H7 (cell line): Measurements from ENCODE around the gene OR52A1. TPM values are rescaled to one million over a fixed set of nuclear protein-coding genes. Genes with fewer than 3 reads are reported as not detected.
A peak's percentile ranks its signal among the peaks of the same experiment; 100 is the strongest.
"Not testable (repeated sequence)": the region's sequence is repeated elsewhere in the genome, so short reads cannot be mapped to it uniquely, and the experiment has no call there.

Experiments used
- DNase-seq: peaks from one replicate; pipeline ENCODE4 v3.0.0; 2012
- H3K27me3 ChIP-seq: 2 replicates; pipeline ENCODE4 v1.6.0; 2011; ENCODE audit warnings: mild to moderate bottlenecking, low read length; ENCODE audit not compliant: control insufficient read depth, insufficient read depth
- H3K36me3 ChIP-seq: replicated peaks from 2 replicates; pipeline ENCODE4 v1.5.1; 2011; ENCODE audit warnings: low read length; ENCODE audit not compliant: control insufficient read depth, insufficient read depth
- H3K4me3 ChIP-seq: 2 replicates; pipeline ENCODE4 v1.5.1; 2011; ENCODE audit warnings: low read depth, mild to moderate bottlenecking, control low read depth, low read length, moderate library complexity; ENCODE audit not compliant: insufficient read depth
- total RNA-seq: library from RNA; depleted of rRNA; stranded (reverse); fragments of >200 nt; shearing (Covaris generic); gene quantifications from 2 replicates; pipeline ENCODE4 v1.2.3, GENCODE V29; 2014

Gene OR52A1
- total RNA-seq, 1 experiment from 2014 or later, result 8.2 TPM

DNA sequence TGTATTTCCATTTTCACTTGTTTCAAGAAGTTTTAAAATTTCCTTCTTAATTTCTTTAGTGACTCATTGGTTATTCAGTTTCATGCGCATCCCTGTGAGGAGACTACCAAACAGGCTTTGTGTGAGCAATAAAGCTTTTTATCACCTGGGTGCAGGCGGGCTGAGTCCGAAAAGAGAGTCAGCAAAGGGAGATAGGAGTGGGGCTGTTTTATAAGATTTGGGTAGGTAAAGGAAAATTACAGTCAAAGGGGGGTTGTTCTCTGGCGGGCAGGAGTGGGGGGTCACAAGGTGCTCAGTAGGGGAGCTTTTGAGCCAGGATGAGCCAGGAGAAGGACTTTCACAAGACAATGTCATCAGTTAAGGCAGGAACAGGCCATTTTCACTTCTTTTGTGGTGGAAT lies 5.7 kb upstream of the OR52A1 start:
- H3K36me3 ChIP-seq, DNase-seq, H3K4me3 ChIP-seq, H3K27me3 ChIP-seq: not testable (repeated sequence)

GRCh38 chr11:5159806-5160205 lies 5.2 kb upstream of the OR52A1 start:
- H3K27me3 ChIP-seq, result no peaks in the 10 kb centered on the region
- H3K36me3 ChIP-seq, result no peaks in the 10 kb centered on the region
- DNase-seq, result no peak
- H3K4me3 ChIP-seq, result no peak overlapping the region

- H3K36me3 ChIP-seq, result no peaks in the 10 kb centered on the region
- DNase-seq, result no peak
- H3K27me3 ChIP-seq, result no peaks in the 10 kb centered on the region
- H3K4me3 ChIP-seq, result no peak overlapping the region
Measured at GRCh38 chr11:5153574-5154431, 754 bp downstream of the OR52A1 start.

DNA sequence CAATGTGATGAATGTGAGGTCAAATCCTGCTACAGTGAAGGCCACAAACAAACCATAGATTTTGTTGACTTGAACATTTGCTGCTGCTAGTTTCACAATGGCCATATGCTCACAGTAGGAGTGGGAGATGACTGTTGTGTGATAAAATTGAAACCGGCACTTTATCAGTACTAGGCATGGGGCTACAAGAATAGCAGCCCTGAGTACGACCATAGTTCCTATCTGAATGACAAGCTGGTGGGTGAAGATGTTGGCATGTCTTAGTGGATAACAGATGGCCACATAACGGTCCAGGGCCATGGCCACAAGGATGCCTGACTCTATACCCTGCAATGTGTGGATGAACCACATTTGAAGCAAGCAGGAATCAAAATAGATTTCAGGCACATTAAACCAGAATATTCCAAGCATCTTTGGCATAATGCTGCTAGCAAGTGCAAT lies 2.8 kb downstream of the OR52A1 start:
- no peak for DNase-seq
- Histone ChIP-seq H3K27me3 (no peaks in the 10 kb centered on the region), H3K36me3 (no peaks in the 10 kb centered on the region), H3K4me3 (no peak overlapping the region)

GRCh38 chr11:5144206-5144605 lies 10.4 kb downstream of the OR52A1 start:
- DNase-seq, H3K27me3 ChIP-seq, H3K4me3 ChIP-seq, H3K36me3 ChIP-seq: not testable (repeated sequence)

DNA sequence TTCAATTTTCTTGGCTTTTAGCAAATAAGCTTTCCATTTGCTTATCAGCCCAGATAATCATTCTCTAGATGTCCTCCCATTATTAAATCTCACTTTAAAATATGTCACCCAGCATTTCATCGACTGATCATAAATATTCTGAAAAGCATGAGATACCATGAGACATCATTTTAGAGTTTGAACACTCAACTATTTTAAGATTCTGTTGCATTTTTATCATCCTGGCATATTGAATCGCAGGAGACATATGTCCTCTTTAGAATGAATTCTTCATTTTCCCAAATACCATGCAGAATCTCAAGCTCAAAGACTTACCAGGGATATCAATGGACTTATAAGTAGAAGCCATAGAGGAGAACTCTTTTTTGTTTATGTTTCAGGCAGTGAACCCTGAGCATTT lies 16.6 kb downstream of the OR52A1 start, which contains the start of gene OR52A5:
TSS of gene OR52A5 (minus strand) at position 361 of the 400 bp plus-strand sequence. CDS start 5,714 bp downstream, outside the sequence.
- H3K36me3 ChIP-seq, result no peaks in the 10 kb centered on the region
- no peak within 1 kb of the TSS for H3K4me3 ChIP-seq
- no peaks in the 10 kb centered on the region for H3K27me3 ChIP-seq
- no peak for DNase-seq

DNA sequence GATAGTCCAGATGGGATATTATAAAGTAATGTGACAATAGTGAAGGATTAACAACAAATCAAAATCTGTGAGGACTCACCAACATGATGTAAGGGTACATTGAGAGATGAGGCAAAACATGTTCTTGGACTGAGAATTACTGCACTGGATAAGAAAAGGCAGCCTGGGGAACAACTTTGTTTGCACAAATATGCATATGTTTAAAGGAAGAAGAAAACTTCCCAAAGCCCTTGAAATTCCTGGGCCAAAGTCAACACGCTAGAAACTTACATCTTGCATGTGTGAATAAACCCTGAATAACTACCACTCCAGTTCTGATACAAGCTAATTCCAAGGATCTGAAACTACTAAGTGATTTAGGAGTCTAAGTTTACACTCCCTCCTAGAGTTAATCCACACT lies 17.5 kb downstream of the OR52A1 start:
- no peak for DNase-seq
- Histone ChIP-seq H3K4me3 (no peak overlapping the region), H3K36me3 (no peaks in the 10 kb centered on the region), H3K27me3 (no peaks in the 10 kb centered on the region)

GRCh38 chr11:5136261-5136660 lies 18.3 kb downstream of the OR52A1 start:
- no peak for DNase-seq
- Histone ChIP-seq H3K27me3 (no peaks in the 10 kb centered on the region), H3K4me3 (no peak overlapping the region), H3K36me3 (no peaks in the 10 kb centered on the region)

- no peaks in the 10 kb centered on the region for H3K36me3 ChIP-seq
Measured at GRCh38 chr11:5131584-5132335, 22.8 kb downstream of the OR52A1 start.

DNA sequence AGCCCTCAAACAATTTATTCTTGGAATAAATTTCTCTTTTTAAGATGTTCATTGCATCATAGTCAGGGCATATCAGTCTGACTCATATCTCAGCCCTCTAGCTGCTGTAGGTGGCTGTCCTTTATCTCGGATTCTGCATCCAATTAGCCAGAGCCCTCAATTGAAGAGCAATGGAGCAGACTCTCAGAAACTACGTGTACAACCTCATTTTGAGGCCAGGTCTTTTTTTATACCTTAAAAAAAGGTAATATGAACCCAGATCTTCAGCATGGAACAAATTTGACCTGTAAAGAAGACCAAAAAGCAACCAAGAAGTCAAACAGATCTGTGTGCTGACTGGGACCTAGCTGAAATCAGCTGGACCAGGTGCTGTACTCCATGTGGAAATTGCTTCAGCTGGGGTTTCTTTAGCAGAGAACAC lies 25.1 kb downstream of the OR52A1 start:
- no peak for DNase-seq
- no peaks in the 10 kb centered on the region for H3K27me3 ChIP-seq

More at GRCh38 chr11:5131584-5132335, 22.8 kb downstream of the OR52A1 start:
- no peak for DNase-seq
- Histone ChIP-seq H3K4me3 (no peak overlapping the region), H3K27me3 (no peaks in the 10 kb centered on the region)

DNA sequence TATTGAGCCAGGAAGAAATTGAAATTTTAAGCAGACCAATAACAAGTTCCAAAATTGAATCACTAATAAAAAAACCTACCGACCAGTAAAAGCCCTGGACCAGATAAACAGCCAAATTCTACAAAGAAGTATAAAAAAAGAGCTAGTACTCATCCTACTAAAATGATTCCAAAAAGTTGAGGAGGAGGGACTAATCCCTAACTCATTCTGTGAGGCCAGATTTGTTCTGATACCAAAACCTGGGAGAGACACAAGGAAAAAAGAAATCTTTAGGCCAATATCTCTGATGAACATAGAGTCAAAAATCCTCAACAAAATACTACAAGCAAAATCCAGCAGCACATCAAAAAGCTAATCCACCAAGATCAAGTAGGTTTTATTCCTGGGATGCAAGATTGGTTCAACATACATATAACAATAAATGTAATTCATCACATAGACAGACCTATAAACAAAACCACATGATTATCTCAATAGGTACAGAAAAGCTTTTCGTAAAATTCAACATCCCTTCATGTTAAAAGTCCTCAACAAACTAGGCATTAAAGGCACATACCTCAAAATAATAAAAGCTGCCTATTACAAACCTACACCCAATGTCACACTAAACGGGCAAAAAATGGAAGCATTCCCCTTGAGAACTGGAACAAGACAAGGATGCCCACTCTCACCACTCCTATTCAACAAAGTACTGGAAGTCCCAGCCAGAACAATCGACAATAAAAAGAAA lies 29.5 kb downstream of the OR52A1 start:
- Histone ChIP-seq H3K36me3 (no peaks in the 10 kb centered on the region), H3K27me3 (no peaks in the 10 kb centered on the region), H3K4me3 (no peak overlapping the region)
- DNase-seq, result no peak

More for the DNA sequence above, 25.1 kb downstream of the OR52A1 start:
- H3K4me3 ChIP-seq, result no peak overlapping the region
- no peaks in the 10 kb centered on the region for H3K36me3 ChIP-seq

DNA sequence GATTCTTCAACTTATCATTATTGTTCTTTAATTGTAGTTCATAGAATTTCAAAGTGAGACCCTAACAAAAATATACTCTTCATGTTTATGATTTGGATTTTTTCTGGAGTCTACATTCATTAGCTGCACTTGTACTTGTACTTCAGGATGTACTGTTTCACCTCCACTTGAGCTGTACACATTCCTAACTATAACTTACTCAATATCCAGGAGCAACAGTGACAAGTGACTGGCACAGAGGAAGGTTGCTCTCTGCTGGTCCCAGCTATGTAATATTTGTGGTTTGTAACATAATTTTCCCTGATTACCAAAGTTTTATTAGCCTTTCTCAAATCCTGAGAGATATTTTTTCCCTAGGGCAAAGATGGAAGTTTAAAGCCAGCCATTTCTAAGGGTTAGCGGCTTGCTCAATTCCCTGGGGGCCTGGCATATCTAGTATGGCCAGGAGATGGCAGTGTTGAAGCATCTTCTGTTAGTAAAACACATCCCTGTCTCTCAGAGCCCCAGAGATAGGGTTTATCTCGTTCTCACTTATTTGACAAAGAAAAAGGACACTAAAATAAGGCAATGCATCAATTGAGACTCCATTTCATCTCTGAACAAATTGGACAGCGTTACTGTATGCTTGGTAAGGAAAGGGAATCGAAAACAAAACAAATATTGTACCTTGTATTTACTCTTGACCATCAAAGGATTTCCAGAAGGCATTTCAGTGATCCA lies 30.6 kb downstream of the OR52A1 start:
- no peaks in the 10 kb centered on the region for H3K27me3 ChIP-seq
- DNase-seq, result peak; percentile 41
- H3K36me3 ChIP-seq, result no peaks in the 10 kb centered on the region
- no peak overlapping the region for H3K4me3 ChIP-seq

DNA sequence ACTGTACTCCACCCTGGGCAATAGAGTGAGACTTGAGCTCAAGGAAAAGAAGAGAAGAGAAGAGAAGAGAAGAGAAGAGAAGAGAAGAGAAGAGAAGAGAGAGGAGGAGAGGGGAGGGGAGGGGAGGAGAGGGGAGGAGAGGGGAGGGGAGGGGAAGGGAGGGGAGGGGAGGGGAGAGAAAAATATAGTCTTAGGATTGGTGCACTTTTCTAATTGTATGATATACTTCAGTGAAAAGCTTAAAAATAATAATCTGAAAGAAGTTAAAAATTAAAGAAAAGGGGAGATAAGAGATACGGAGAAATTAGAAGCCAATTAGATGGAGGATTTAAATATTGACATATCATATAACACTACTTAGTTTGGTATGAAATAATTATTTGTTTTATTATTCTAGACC lies 35.7 kb downstream of the OR52A1 start:
- Histone ChIP-seq H3K27me3 (no peaks in the 10 kb centered on the region), H3K4me3 (no peak overlapping the region), H3K36me3 (no peaks in the 10 kb centered on the region)
- DNase-seq, result no peak

GRCh38 chr11:5117588-5117987 lies 37.0 kb downstream of the OR52A1 start:
- H3K36me3 ChIP-seq, result no peaks in the 10 kb centered on the region
- no peak overlapping the region for H3K4me3 ChIP-seq
- H3K27me3 ChIP-seq, result no peaks in the 10 kb centered on the region
- no peak for DNase-seq
